A549 (cell line): ENCODE results near the gene LOC128125822.

Experiments
- CBX8 ChIP-seq: fragments of 200-600 bp; sonication (generic); IDR thresholded peaks from 2 replicates; pipeline ENCODE4 v1.6.1; 2016
- CTCF ChIP-seq: fragments of >200 bp; sonication (Bioruptor Twin); formaldehyde crosslinking; IDR thresholded peaks from 3 replicates; pipeline ENCODE4 v1.5.1; 2016

GRCh38 chr6:63529498-63529897, 42.8 kb upstream of the LOC128125822 start:
- TF ChIP-seq CBX8 (no peak), CTCF (no peak)
